Loucy (cell line): ENCODE data around the gene MAML2.

Experiments used
- H2AFZ ChIP-seq: fragments of 200-600 bp; sonication (generic); 2 replicates; pipeline ENCODE4 v1.6.0; 2016; ENCODE audit warnings: antibody characterized with exemption, mild to moderate bottlenecking, low read length, moderate library complexity
- H3F3A ChIP-seq: fragments of 200-600 bp; 2 replicates; pipeline ENCODE4 v1.6.0; 2016; ENCODE audit warnings: antibody characterized with exemption, low read depth, mild to moderate bottlenecking
- H3K27me3 ChIP-seq: fragments of 200-600 bp; sonication (generic); 2 replicates; pipeline ENCODE4 v1.6.1; 2014; ENCODE audit warnings: low read length, mild to moderate bottlenecking; ENCODE audit not compliant: insufficient read depth, poor library complexity, severe bottlenecking
- H3K36me3 ChIP-seq: fragments of 200-600 bp; sonication (generic); 2 replicates; pipeline ENCODE4 v1.6.1; 2016; ENCODE audit warnings: low read length; ENCODE audit not compliant: insufficient read depth
- H3K4me1 ChIP-seq: fragments of 200-600 bp; sonication (generic); 2 replicates; pipeline ENCODE4 v1.5.1; 2014; ENCODE audit warnings: low read length, mild to moderate bottlenecking; ENCODE audit not compliant: insufficient read depth, poor library complexity, severe bottlenecking
- H3K4me2 ChIP-seq: fragments of 200-600 bp; sonication (generic); 2 replicates; pipeline ENCODE4 v1.6.0; 2014; ENCODE audit warnings: antibody characterized with exemption, low read length, low read depth, mild to moderate bottlenecking; ENCODE audit not compliant: poor library complexity, severe bottlenecking
- H3K4me3 ChIP-seq: fragments of 200-600 bp; sonication (generic); 2 replicates; pipeline ENCODE4 v1.5.1; 2014; ENCODE audit warnings: low read length, mild to moderate bottlenecking, mixed read lengths; ENCODE audit not compliant: poor library complexity, severe bottlenecking
- H3K79me2 ChIP-seq: fragments of 200-600 bp; sonication (generic); 2 replicates; pipeline ENCODE4 v1.6.1; 2014; ENCODE audit warnings: low read length; ENCODE audit not compliant: insufficient read depth
- H3K9ac ChIP-seq: fragments of 200-600 bp; sonication (generic); 2 replicates; pipeline ENCODE4 v1.6.0; 2014; ENCODE audit warnings: mild to moderate bottlenecking, low read depth, low read length, moderate library complexity; ENCODE audit not compliant: poor library complexity, severe bottlenecking
- H3K9me2 ChIP-seq: fragments of 200-600 bp; sonication (generic); replicated peaks from 2 replicates; pipeline ENCODE4 v1.6.1; 2016; ENCODE audit warnings: low read depth, low read length, mixed read lengths
- H3K9me3 ChIP-seq: fragments of 200-600 bp; sonication (generic); 2 replicates; pipeline ENCODE4 v1.6.1; 2014; ENCODE audit warnings: mild to moderate bottlenecking, antibody characterized with exemption, low read length, low read depth; ENCODE audit not compliant: insufficient read depth
- H4K20me1 ChIP-seq: fragments of 200-600 bp; sonication (generic); 2 replicates; pipeline ENCODE4 v1.6.0; 2014; ENCODE audit warnings: antibody characterized with exemption, low read length, mild to moderate bottlenecking; ENCODE audit not compliant: insufficient read depth, poor library complexity, severe bottlenecking
- EZH2phosphoT487 ChIP-seq: fragments of 200-600 bp; IDR thresholded peaks from 2 replicates; pipeline ENCODE4 v1.6.1; 2018; ENCODE audit warnings: antibody characterized with exemption, mild to moderate bottlenecking, moderate library complexity, borderline replicate concordance
- TF ChIP-seq, protein P1 (sequence below): fragments of 200-600 bp; sonication (generic); conservative IDR thresholded peaks from 2 replicates; pipeline ENCODE4 v1.5.1; 2014; ENCODE audit warnings: mild to moderate bottlenecking, antibody characterized with exemption, low read length

Gene MAML2

DNA sequence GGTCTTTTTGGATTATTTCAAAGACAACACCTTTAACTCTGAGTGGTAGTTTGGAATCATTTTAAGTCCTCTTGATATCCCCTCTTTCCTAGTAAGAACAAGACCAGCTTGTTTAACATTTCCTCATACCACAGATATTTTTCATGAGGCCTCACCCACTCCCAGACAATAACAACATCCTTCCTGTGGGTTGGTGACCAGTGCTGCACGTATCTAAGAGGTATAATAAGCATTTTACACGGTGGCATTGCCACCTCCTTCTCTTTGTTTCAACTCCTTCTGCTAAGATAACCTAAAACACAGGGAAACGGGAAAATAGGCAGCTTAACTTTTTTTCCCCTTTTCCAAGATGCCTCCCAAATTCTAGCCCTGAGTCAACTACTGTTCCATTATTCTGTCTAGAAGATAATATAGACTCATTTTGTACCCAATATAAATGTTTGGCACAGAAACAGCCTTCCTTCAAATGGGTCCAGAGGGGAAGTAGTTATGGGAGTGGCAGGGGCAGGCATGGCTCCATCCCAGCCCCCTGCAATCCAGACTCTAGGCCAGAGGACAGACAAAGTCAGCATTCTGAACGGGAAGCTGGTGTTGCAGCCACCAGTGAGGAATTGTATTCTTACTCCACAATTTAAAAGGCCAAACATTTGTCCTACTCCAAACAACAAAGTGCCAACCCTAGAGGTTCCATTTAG, 28.5 kb downstream of the MAML2 start:
- Histone ChIP-seq H2AFZ (peak overlapping the region; percentile 47), H3F3A (no peaks in the 10 kb centered on the region), H4K20me1 (no peaks in the 10 kb centered on the region)

DNA sequence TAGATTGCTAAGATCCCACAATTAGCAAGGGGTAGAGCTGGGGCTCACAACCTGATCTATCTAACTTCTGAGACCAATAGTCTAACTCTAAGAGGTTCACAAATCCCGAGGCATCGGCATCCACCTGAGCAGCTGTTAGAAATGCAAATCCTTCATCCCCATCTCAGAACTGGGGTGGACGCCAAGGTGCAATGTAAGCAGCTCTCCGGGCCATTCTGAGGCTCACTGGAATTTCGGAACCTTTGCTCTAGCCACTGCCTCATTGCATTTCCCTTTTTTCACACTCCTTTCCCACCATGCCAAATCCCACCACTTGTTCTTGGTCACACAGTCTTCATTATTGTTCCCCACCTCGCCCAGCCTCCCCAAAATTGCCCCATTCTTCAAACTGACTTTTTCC, 29.8 kb downstream of the MAML2 start:
- Histone ChIP-seq H4K20me1 (no peaks in the 10 kb centered on the region), H3F3A (no peaks in the 10 kb centered on the region), H3K79me2 (no peaks in the 10 kb centered on the region), H3K9ac (no peak overlapping the region), H3K4me3 (no peak overlapping the region), H2AFZ (no peak overlapping the region), H3K36me3 (no peaks in the 10 kb centered on the region), H3K4me2 (no peak overlapping the region), H3K9me3 (no peaks in the 10 kb centered on the region), H3K9me2 (no peaks in the 10 kb centered on the region), H3K4me1 (peaks cover 17% of the 10 kb centered on the region), H3K27me3 (no peaks in the 10 kb centered on the region)
- TF ChIP-seq, protein P1, sequence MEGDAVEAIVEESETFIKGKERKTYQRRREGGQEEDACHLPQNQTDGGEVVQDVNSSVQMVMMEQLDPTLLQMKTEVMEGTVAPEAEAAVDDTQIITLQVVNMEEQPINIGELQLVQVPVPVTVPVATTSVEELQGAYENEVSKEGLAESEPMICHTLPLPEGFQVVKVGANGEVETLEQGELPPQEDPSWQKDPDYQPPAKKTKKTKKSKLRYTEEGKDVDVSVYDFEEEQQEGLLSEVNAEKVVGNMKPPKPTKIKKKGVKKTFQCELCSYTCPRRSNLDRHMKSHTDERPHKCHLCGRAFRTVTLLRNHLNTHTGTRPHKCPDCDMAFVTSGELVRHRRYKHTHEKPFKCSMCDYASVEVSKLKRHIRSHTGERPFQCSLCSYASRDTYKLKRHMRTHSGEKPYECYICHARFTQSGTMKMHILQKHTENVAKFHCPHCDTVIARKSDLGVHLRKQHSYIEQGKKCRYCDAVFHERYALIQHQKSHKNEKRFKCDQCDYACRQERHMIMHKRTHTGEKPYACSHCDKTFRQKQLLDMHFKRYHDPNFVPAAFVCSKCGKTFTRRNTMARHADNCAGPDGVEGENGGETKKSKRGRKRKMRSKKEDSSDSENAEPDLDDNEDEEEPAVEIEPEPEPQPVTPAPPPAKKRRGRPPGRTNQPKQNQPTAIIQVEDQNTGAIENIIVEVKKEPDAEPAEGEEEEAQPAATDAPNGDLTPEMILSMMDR = no peak
- TF ChIP-seq EZH2phosphoT487 = no peak

More for the DNA sequence above, 28.5 kb downstream of the MAML2 start:
- no peaks in the 10 kb centered on the region for H3K9me3 ChIP-seq
- peak overlapping the region; percentile 9 for H3K4me3 ChIP-seq
- H3K4me1 ChIP-seq = peaks cover 17% of the 10 kb centered on the region
- H3K9ac ChIP-seq = no peak overlapping the region
- TF ChIP-seq, protein P1 = no peak
- TF ChIP-seq EZH2phosphoT487 = no peak
- H3K79me2 ChIP-seq = no peaks in the 10 kb centered on the region
- H3K4me2 ChIP-seq = peak overlapping the region; percentile 65
- no peaks in the 10 kb centered on the region for H3K36me3 ChIP-seq
- H3K27me3 ChIP-seq = no peaks in the 10 kb centered on the region
- no peaks in the 10 kb centered on the region for H3K9me2 ChIP-seq

DNA sequence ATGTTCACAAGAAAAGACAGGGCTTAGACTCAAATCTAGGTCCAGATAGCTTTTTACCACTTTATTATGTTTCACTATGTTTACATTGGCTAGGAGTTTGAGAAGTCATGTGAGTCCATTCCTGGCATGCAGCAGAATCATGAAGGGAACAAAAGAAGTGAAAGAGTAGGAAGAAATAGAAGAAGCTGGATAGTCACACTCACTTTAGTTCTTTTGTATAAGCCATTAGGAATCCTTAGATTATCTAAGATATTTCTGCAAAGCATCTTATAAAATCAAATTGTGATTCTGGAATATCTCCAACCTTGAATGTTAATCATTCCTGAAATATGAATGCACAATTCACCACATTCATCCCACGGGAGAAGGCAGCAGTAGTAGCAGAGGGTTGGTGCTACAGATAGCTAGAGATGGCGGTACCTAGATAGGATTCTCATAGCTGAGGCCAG, 31.9 kb downstream of the MAML2 start:
- no peak overlapping the region for H2AFZ ChIP-seq
- H3K9me2 ChIP-seq = no peaks in the 10 kb centered on the region
- H4K20me1 ChIP-seq = no peaks in the 10 kb centered on the region
- no peak overlapping the region for H3K9ac ChIP-seq
- H3F3A ChIP-seq = no peaks in the 10 kb centered on the region
- no peak overlapping the region for H3K4me3 ChIP-seq
- H3K27me3 ChIP-seq = no peaks in the 10 kb centered on the region
- peaks cover 20% of the 10 kb centered on the region for H3K4me1 ChIP-seq
- TF ChIP-seq, protein P1 = no peak
- no peak overlapping the region for H3K4me2 ChIP-seq
- no peaks in the 10 kb centered on the region for H3K79me2 ChIP-seq
- H3K9me3 ChIP-seq = no peaks in the 10 kb centered on the region
- H3K36me3 ChIP-seq = no peaks in the 10 kb centered on the region
